ENCODE results near the gene HSDL1.
"Not testable (repeated sequence)": the region's sequence is repeated elsewhere in the genome, so short reads cannot be mapped to it uniquely, and the experiment has no call there.

The HSDL1 gene

DNA sequence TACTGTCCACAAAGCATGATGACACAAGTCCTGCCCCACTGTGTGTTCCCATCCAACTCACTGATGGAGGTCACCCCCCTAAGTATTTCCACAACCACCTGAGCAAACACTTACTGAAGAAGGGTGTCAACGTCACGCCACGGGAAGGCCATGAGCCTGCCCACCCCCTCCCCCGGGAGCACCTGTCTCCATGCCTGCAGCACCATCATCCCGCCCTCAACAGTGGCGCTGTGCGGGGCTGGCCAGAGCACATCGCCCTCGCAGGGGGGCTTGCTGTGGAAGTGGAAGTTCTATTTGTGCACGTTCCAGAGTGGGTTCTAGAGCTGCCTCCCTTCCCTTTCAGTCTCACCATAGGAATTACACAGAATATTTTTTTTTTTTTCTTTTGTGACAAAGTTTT is 24.0 kb downstream of the HSDL1 start:
- DNase-seq (ENCODE audit: low spot score) = no peak
- TF ChIP-seq, protein P1, sequence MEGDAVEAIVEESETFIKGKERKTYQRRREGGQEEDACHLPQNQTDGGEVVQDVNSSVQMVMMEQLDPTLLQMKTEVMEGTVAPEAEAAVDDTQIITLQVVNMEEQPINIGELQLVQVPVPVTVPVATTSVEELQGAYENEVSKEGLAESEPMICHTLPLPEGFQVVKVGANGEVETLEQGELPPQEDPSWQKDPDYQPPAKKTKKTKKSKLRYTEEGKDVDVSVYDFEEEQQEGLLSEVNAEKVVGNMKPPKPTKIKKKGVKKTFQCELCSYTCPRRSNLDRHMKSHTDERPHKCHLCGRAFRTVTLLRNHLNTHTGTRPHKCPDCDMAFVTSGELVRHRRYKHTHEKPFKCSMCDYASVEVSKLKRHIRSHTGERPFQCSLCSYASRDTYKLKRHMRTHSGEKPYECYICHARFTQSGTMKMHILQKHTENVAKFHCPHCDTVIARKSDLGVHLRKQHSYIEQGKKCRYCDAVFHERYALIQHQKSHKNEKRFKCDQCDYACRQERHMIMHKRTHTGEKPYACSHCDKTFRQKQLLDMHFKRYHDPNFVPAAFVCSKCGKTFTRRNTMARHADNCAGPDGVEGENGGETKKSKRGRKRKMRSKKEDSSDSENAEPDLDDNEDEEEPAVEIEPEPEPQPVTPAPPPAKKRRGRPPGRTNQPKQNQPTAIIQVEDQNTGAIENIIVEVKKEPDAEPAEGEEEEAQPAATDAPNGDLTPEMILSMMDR (IDR thresholded peaks at IDR 0.05; ENCODE audit: extremely low read depth, missing control alignments) = no peak

- no peak for DNase-seq (ENCODE audit: low spot score)
- TF ChIP-seq, protein P1 (IDR thresholded peaks at IDR 0.05; ENCODE audit: extremely low read depth, missing control alignments) = no peak
These were observed 25.0 kb downstream of the HSDL1 start for GRCh38 chr16:84120023-84120422.

DNA sequence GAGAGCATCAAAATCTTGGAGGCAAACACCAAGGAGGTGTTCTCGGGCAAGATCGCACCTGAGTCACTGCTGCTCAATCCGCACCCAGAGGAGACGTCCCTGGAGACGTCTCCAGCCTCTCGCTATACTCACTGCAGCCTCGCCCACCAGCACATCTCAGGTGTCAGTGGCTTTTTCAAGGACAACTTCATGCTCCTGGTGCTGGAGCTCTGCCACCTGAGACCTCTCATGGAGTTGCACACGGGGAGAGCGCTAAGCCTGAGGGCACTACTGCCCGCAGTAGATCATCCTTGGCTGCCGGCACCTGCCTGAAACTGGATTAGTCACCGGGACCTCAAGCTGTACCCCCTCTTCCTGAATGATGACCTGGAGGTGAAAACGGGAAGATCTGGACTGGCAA is 25.6 kb downstream of the HSDL1 start:
- no peak for DNase-seq (ENCODE audit: low spot score)
- TF ChIP-seq, protein P1 (IDR thresholded peaks at IDR 0.05; ENCODE audit: extremely low read depth, missing control alignments) = no peak

- DNase-seq (ENCODE audit: low spot score) = not testable (repeated sequence)
These were observed 26.7 kb downstream of the HSDL1 start for GRCh38 chr16:84118315-84118714.

GRCh38 chr16:84117494-84117843 is 27.5 kb downstream of the HSDL1 start:
- TF ChIP-seq, protein P1 (IDR thresholded peaks at IDR 0.05; ENCODE audit: extremely low read depth, missing control alignments) = no peak
- DNase-seq (ENCODE audit: low spot score) = peak; percentile 47

- peak; percentile 98 for DNase-seq (ENCODE audit: low spot score)
- TF ChIP-seq, protein P1 (IDR thresholded peaks at IDR 0.05; ENCODE audit: extremely low read depth, missing control alignments) = no peak
These were observed 28.1 kb downstream of the HSDL1 start, which contains the start of gene MBTPS1 for GRCh38 chr16:84116720-84117493. Gene MBTPS1, minus strand, starts transcription at chr16:84116942. Its CDS starts 15,159 bp downstream, at chr16:84101783.

DNA sequence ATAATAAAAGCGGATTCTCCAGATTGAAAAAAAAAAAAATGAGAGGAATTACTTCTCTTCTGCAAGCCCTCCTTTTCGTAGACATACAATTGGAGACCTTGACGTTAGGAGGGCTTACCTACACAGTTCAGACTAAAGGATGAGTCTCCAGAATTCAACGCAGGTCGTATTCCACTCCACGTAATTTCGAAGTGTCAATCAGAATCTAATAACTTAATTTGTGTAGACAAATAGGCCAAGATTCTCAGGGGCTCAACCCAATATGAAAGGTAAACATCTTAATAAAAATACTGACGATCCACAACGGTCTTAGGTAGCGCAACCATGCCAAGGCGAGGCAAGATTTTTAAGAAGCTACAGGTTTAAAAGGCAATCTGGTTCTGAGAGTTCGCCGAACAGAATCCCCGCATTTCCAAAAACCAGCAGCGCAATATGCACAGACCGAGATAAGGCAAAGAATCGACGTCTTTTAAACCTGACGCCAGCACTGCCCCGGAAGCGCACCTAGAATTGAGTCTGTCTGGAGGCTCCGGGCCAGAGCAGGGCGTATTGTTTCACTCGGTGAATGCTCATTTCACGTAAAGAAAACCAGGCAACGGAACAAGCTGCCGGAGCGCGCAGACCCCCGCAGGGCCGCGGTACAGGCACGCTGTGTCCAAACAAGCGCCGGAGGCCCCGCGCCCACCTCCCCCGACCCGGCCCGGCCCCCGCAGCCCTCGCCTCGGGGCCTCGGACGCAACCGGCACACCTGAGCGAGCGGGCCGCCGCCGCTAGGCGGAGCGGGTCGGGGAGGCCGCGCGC is 28.9 kb downstream of the HSDL1 start:
- TF ChIP-seq, protein P1 (IDR thresholded peaks at IDR 0.05; ENCODE audit: extremely low read depth, missing control alignments) = peak; percentile 25
- DNase-seq (ENCODE audit: low spot score) = no peak

DNA sequence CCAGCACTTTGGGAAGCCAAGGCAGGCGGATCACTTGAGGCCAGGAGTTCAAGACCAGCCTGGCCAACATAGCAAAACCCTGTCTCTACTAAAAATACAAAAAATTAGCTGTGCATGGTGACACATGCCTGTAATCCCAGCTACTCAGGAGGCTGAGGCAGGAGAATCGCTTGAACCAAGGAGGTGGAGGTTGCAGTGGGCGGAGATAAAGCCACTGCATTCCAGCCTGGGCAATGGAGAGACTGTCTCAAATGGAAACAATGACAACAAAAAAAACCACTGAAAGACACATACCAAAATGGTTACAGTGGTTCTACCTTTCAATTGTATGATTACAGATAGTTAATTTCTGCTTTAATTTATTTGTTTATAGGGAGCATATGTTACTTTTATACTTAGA is 33.0 kb downstream of the HSDL1 start:
- not testable (repeated sequence) for DNase-seq (ENCODE audit: low spot score)

All from GM20000 (cell line).